ENCODE data around the gene KRTAP10-1. TPM values are rescaled to one million over a fixed set of nuclear protein-coding genes. Genes with fewer than 3 reads are reported as not detected.

KRTAP10-1 gene
- total RNA-seq, 2 experiments from 2014 or later, result not detected

DNA sequence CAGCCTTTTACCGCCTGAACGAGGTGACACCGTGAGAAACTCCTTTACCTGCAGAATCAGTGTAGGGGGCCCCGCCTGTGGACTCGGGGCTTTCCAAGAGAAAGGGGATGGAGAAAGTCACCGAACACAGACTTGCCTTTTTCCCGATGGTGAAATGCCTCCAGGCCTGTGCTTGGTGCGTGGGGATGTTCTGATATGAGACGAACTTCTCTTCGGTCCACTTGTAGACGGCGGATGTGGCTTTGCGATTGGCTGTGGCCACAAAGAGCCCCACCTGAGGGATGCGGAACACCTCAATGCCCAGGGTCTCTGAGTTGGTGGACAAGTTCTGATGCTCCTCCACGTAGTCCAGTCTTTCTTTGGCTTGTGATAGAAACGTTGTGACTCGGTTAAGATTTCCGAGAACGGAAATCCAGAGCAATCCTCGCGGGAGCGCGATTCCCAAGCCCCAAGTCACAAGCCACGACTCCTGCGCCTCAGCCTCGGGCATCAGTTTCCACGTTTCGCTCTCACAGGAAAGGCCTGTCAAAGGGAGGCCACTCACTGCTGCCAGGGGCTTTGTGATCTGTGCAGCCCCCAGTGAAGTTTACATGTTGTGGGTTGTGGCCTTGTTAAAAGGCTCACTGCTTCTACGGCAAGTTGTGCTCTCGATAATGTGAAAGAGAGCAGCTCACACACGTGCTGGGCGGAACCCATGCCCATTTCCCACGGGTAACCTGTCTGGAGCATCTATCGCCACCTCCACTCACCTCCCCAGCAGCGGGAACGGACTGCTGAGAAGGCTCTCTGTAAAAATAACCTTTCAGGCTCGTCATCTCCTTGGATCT lies 12.6 kb downstream of the KRTAP10-1 start:
- Mint-ChIP-seq H3K4me1 (ENCODE audit: low read depth) (no peaks in the 10 kb centered on the region), H3K9me3 (no peaks in the 10 kb centered on the region), H3K4me3 (no peak overlapping the region), H3K27me3 (no peaks in the 10 kb centered on the region), H3K27ac (no peak overlapping the region), H3K36me3 (ENCODE audit: low read depth) (no peaks in the 10 kb centered on the region)
- TF ChIP-seq, protein P1, sequence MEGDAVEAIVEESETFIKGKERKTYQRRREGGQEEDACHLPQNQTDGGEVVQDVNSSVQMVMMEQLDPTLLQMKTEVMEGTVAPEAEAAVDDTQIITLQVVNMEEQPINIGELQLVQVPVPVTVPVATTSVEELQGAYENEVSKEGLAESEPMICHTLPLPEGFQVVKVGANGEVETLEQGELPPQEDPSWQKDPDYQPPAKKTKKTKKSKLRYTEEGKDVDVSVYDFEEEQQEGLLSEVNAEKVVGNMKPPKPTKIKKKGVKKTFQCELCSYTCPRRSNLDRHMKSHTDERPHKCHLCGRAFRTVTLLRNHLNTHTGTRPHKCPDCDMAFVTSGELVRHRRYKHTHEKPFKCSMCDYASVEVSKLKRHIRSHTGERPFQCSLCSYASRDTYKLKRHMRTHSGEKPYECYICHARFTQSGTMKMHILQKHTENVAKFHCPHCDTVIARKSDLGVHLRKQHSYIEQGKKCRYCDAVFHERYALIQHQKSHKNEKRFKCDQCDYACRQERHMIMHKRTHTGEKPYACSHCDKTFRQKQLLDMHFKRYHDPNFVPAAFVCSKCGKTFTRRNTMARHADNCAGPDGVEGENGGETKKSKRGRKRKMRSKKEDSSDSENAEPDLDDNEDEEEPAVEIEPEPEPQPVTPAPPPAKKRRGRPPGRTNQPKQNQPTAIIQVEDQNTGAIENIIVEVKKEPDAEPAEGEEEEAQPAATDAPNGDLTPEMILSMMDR (IDR thresholded peaks at IDR 0.05), result no peak
- ChIA-PET POLR2A (no interaction called here), CTCF (interaction anchor here (1.2 kb wide), 1 partner anchor 17 kb away, joined by 3 read pairs; no protein-coding TSS in a partner anchor)
- no peak for ATAC-seq
- intact Hi-C loops (cut with micrococcal nuclease), result no loop called here
- no peak for DNase-seq

DNA sequence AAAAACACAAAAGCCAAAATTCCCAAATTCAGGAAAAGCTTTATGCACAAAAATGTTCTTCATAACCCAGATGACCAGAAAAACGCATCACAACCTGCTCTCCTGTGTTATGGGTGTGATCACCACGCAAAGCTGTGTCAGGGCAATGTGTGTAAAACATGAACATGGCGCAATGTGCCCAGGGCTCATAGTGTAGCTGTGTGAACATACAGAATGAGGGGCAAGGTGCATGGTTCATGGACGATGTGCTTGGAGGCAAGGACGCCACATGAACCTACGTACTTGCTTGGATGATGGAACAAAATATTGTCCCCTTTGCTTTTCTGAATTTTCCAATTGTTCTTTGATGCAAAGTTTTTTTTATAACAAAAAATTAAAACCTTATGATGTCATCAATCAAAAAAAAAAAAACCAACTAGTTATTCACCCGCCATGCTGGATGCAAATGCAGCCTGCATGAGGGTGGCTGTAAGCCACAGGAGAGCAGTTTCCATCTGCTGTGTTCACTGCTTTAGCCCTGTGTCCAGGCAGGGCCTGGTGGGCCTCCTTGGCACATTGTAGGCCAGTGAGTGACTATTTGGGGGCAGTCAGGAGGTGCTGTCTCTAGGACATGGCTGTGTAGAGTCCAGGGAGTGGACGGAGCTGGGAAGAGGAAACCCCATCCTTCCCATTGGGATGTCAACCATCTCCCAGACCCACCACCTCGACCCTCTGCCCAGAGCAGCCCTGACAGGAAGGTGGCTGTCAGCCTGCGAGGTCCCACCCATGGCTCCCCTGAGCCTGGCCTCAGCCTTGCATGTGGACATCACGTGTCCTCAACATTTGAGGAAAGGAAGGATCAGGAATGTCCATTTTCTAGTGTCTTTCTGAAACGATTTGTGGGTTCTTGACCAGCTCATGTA lies 13.6 kb downstream of the KRTAP10-1 start:
- no peak overlapping the region for H3K27ac Mint-ChIP-seq

DNA sequence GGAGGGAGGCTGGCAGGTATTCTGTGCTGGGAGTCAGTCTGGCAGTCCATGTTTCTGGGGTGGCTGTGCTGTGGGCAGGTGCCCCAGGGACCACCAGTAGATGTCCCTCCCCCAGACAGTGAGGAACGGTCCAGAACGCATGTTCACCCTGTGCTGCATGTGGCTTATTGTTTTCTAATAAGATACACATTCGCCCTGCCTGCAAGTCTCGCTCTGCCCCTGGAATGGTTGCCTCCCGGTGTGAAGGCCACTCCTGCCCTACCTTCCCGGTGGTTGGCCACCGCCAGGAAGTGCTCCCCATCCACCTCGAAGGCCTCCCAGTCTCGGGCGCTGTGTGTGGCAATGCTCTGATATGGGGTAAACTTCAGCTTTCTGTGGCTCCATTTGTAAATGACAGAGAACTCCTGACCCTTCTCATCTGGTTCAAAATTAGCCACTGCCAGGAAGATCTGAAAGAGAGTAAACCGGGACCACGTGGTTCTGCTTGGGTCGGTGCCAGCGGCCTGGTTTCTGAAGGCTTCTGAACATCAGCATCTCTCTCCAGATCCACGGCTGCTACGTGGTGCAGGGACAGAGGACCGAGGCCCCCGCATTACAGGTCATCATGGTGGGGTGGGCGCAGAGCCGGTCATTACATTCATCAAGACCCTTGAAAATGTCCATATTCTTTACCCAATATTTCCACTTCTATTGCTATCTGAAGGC lies 14.5 kb downstream of the KRTAP10-1 start:
- intact Hi-C loops (cut with micrococcal nuclease), result no loop called here
- ChIA-PET POLR2A (no interaction called here), CTCF (no interaction called here)
- DNase-seq (no peak), ATAC-seq (no peak)
- Mint-ChIP-seq H3K4me3 (no peak overlapping the region), H3K27me3 (no peaks in the 10 kb centered on the region), H3K9me3 (no peaks in the 10 kb centered on the region), H3K27ac (no peak overlapping the region), H3K36me3 (ENCODE audit: low read depth) (no peaks in the 10 kb centered on the region), H3K4me1 (ENCODE audit: low read depth) (no peaks in the 10 kb centered on the region)
- TF ChIP-seq, protein P1 (IDR thresholded peaks at IDR 0.05), result no peak

More for the DNA sequence above, 13.6 kb downstream of the KRTAP10-1 start:
- Mint-ChIP-seq H3K27me3 (no peaks in the 10 kb centered on the region), H3K36me3 (ENCODE audit: low read depth) (no peaks in the 10 kb centered on the region), H3K9me3 (no peaks in the 10 kb centered on the region), H3K4me3 (no peak overlapping the region), H3K4me1 (ENCODE audit: low read depth) (no peaks in the 10 kb centered on the region)
- CTCF ChIA-PET, result interaction anchor here (1.2 kb wide), 1 partner anchor 16 kb away, joined by 3 read pairs; no protein-coding TSS in a partner anchor
- intact Hi-C loops (cut with micrococcal nuclease), result no loop called here
- DNase-seq, result no peak
- TF ChIP-seq, protein P1 (IDR thresholded peaks at IDR 0.05), result no peak
- POLR2A ChIA-PET, result no interaction called here
- no peak for ATAC-seq

DNA sequence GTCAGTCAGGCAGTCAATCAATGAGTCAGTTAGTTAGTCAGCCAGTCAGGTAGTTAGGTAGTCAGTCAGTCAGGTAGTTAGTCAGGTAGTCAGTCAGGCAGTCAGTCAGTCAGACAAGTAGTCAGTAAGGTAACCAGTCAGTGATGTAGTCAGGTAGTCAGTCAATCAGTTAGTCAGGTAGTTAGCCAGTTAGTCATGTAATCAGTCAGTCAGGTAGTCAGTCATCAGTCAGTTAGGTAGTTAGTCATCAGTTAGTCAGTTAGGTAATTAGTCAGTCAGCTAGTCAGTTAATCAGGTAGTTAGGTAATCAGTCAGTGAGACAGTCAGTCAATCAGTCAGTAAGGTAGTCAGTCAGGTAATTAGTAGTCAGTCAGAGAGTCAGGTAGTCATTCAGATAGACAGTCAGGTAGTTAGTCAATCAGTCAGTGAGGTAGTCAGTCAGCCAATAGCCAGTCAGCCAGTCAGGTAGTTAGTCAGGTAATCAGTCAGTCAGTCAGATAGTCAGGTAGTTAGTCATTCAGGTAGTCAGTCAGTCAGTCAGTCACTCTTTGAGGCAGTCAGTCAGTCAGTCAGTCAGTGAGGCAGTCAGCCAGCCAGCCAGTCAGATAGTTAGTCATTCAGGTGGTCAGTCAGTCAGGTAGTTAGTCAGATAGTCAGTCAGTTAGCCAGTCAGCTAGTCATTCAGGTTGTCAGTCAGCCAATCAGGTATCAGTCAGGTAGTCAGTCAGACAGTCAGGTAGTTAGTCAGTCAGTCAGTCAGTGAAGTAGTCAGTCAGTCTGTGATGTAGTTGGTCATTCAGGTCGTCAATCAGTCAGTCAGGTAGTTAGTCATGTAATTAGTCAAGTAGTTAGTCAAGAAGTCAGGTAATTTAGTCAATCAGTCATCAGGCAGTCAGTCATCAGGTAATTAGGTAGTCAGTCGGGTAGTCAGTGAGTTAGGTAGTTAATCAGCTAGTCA lies 15.3 kb downstream of the KRTAP10-1 start:
- ATAC-seq, result no peak

More for the DNA sequence above, 15.3 kb downstream of the KRTAP10-1 start:
- intact Hi-C loops (cut with micrococcal nuclease), result no loop called here
- Mint-ChIP-seq H3K27me3 (no peaks in the 10 kb centered on the region), H3K36me3 (ENCODE audit: low read depth) (no peaks in the 10 kb centered on the region), H3K27ac (no peak overlapping the region), H3K9me3 (no peaks in the 10 kb centered on the region), H3K4me1 (ENCODE audit: low read depth) (no peaks in the 10 kb centered on the region), H3K4me3 (no peak overlapping the region)
- POLR2A ChIA-PET, result interaction anchor here (0.7 kb wide), 1 partner anchor 214 kb away, joined by 3 read pairs; no protein-coding TSS in a partner anchor
- CTCF ChIA-PET, result no interaction called here
- TF ChIP-seq, protein P1 (IDR thresholded peaks at IDR 0.05), result no peak
- no peak for DNase-seq
